Thyroid gland (tissue), 4 donors: ENCODE data around the gene ST6GALNAC3.

ENCODE experiments used
- CTCF ChIP-seq, 6 experiments: fragments of 200-600 bp in 3 of 6; fragments of 450-650 bp in 3 of 6; sonication (generic) in 3 of 6; IDR thresholded peaks; one replicate each; pipeline ENCODE4 v1.5.1; 2016 to 2019; ENCODE audit warnings: antibody characterized with exemption in 6 of 6, mild to moderate bottlenecking in 2 of 6, inconsistent platforms in 1 of 6, moderate library complexity in 1 of 6
- POLR2A ChIP-seq, 2 donors: fragments of 450-650 bp; IDR thresholded peaks; one replicate each; pipeline ENCODE4 v1.6.1; 2017; ENCODE audit warnings: antibody characterized with exemption in 2 of 2, mild to moderate bottlenecking in 2 of 2, moderate library complexity in 1 of 2

GRCh38 chr1:76480827-76481226 is 406.3 kb downstream of the ST6GALNAC3 start:
- TF ChIP-seq CTCF (IDR thresholded peaks at IDR 0.05) (no peak), POLR2A (IDR thresholded peaks at IDR 0.05) (no peak)
